COLO668 (cell line): Measurements from ENCODE around the gene IER2.
A peak's percentile ranks its signal among the peaks of the same experiment; 100 is the strongest.

Experiments
- DNase-seq: peaks from one replicate; lab custom pipeline; 2025; ENCODE audit not compliant: unreplicated experiment; lab: John Stamatoyannopoulos, UW

The IER2 gene

DNA sequence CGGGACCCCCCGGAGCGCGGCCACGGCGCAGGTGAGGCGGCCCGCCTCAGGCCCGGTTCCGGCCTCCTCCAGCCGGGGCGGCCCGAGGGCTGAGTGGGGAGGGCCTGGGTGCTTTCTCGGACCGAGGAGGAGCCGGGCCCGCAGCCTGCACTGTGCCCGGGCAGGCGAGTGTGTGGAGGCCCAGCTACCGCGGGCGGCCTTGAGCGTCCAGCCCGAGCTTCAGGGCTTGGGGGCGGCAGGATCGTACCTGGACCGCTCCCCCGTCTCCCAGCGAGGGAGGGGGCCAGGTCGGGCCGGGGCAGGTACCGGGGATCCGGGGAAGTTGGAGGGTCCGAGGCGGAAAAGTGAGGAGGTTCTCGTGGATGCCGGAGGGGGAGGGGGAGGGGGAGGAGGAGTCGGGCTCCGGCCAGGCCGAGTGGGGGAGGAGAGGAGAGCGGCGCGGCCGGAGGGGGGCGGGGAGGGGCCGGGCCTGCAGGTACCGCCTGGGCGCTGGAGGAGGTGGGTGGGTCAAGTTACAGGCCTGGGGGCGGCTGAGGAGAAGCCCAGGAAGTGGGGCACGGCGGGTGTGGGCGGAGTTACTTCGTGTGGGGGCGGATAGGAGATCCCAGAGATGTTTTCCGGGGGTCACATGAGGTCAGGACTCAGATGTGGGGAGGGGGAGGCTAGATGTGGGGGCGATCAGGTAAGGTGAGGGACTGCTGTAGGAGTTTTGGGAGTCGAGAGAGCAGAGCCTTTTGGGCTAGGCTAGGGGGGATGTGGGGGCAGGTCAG lies 31.6 kb upstream of the IER2 start:
- peak; percentile 76 for DNase-seq

DNA sequence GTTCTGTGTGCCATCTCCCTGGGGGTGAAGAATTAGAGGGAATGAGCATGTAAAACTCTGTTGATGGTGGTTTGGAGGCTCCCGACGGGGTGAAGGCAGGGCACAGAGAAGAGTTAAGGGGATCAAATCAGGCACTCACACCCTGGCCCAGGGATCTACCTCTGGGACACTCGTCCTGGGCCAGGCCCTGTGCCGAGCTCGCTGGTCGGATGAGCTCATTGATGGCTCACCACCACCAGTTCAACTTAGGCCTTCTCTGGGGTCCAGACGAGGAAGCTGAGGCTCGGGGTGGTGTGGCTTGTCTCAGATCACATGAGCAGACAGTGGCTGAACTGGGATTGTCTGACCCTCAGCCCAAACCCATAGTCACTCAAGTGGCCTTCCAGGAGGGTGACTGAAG lies 30.6 kb upstream of the IER2 start:
- DNase-seq, result no peak

DNA sequence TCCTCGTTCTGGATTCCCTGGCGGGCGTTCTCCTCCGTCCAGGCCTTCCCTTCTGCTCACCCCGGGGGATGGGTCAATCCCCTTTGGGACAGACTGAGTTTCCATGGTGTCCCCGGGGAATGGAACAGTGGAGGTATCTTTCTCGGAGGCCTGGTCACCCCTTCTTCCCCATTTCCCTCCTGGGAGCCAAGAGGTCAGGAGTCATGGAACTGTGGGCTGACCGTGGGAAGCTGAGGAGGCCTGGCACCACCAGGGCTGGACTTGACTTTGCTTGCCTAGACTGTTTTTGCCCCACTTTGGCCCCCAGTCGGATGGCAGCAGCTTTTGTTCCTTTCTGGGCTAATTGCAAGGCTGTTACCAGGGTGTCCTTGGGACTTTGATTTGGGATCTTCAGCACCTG lies 30.2 kb upstream of the IER2 start:
- DNase-seq, result no peak

DNA sequence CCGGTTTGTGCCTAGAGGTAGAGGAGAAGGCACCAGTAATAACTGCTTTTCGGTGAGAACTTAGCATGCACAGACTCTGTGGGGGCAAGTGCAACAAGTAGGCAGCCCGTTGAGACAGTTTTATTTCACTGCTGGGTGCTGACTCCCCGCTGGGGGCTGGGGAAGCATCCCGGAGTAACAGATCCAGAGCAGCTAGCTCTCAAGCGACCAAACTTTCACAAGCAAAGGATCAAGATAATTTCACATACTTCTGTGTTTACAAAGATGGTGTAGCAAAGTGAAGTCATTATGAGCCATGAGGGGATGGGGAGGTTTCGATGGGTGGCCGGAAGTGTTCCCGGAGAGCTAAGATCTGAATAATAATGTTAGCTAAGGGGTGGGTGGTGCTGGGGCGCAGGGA lies 29.4 kb upstream of the IER2 start:
- no peak for DNase-seq

DNA sequence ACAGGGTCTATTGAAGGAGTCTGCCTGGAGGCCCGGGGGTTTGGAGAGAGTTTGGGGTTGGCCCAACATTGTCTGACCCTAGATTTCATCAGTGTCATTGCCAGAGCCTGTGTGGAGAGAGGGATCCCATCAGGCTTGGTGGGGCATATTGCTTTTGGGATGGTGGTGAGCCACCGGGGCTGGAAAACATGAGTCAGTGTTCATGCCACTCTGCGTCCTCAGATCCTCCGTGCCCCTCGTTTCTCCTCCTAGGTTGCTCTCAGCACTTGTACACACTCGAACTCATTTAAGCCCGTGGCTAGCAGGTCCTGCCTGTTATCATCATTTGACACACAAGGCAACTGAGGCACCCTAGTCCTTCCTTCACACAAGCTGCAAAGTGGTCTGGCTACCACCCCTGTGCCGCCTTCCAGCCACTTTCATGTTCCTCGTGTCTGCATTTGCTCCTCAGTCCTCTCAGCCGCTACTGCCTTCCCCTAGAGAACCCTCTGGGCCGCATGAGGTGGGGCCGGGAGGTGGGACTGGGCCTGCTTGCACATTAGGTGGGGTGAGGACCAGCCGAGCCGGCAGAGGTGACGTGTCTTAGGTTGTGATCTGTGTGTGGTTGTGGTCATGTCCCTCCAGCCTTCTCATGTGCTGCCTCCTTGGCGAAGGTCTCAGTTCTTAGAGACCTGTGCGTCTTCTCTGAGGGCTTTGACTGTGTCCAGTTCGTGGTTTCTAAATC lies 28.5 kb upstream of the IER2 start:
- no peak for DNase-seq

DNA sequence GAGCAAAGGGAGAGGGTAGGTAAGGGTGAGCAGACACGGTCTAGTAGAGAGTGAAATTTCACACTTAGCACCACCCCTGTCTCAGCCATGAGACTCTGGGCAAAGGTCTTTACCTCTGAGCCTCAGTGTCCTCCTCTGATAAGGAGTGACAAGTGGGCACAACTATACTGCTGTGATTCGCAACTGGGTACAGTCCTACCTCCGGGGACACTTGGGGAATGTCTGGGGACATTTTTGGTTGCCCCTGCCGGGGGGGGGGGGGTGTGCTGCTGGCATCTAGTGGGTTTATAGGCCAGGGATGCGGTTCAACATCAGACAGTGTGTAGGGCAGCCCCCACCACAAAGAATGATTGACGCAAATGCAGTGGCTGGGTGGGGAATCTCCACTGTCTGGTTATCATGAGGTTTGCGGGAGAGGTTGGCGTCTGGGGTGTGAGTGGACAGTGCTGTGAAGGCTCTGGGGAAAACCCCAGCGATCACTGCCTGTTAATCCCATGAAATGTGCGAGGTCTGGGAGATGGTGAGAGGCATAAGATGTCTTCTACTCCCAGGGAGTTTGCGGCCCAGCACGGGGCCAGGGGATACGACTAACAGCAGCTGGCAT lies 27.8 kb upstream of the IER2 start:
- DNase-seq, result no peak

DNA sequence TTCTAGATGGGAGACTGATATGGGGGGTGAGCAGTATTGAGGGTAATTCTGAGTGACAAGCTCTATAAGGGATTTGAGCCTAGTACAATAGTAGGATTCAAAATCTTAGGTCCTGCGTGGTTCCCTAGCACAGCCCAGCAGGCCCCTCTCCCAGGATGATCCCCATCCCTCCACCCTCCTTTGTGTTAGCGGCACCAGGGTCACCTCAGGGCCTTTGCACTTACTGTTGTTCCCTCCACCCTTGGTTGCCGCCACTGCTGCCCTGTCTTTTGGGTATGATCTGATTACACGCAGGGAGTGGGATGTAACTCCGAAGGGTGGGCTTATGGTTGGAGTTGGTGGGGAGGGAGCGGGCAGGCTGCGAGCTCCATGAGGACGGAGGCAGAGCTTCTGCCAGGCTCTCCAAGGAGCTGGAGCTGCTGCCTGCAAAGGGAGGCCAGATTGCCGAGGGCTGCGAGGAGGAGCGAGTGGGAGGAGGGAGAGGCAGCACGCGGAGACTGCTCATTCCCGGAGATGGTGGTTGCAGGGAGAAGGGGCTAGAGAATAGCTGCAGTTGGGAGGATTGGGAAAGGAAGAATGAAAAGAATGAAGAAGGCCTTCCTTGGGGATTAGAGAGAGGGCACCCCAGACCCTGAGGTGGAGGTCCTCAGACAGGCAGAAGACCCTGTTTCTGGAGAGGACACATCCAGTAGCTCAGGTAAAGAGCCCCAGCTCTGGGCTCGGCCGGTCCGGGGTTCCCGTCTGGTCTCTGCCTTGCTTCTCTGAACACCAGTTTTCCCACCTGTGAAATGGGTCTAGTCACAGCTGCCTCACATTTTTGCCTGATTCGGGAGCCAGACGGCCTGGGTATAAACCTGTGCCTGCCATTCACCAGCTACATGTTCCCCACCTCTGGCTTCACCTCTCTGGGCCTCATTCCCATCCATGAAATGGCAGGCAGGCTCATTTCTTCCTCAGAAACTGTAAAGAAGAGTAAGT lies 26.9 kb upstream of the IER2 start:
- no peak for DNase-seq

DNA sequence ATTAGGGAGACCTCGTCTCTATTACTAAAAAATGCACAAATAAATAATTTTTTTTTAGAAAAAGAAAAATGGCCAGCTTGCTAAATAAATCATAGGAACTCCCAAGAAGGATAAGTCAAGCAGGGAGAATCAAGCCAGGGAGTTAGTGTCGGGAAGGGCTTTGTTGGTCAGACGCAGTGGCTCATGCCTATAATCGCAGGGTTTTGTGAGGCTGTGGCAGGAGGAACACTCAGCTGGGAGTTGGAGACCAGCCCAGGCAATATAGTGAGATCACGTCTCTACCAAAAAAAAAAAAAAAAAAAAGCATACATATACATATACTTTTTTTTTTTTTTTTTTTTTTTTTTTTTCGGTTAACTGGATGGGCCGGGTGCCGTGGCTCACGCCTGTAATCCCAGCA lies 23.2 kb upstream of the IER2 start:
- no peak for DNase-seq

DNA sequence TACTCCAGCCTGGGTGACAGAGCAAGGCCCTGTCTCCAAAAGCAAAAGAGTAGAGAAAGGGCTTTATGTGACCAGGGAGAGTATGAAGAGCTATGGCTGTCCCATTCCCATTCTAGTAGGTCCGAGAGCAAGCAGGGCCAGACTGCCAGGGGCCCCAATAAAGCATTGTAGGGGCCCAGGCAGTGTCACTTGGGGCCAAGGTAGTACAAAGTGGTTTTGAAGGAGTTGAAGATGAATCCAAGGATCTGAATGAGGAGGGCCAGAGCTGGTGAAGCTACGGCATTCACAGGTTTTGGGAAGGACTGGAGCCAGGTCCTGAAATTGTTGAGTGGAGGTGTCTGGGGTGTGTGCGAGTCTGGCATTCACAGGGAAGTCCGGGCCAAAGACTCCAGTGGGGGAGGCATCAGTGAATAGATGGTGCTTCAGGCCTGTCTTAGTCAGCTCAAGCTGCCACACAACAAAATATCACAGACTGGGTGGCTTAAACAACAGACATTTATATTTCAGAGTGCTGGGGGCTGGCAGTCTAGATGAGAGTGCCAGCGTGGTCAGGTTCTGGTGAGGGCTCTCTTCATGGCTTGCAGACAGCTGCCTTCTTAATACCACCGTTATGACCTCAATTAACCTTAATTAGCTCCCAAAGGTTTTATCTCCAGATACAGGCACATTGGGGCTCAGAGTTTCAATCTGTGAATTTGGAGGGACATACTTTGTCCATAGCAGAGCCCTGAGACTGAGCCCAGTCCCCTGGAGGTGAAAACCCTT lies 22.2 kb upstream of the IER2 start:
- DNase-seq, result no peak

DNA sequence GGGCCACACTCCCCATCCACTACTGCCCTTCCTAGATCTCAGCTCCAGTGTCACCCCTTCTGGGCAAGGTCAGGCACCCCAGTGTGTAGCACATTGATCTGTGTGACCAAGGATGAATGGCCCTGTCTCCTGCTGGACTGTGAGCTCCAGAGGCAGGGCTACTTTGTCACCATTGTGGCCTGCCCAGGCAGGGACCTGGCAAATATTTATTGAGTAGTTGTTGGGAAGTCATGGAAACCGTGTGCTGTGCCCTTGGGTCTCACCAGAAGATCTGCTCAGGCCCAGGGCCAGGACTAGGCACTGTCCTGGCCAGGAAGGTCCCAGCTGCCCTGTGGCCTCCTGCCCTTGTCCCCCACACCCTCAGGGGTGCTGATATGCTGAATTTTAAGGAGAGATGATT lies 21.6 kb upstream of the IER2 start:
- DNase-seq, result no peak

DNA sequence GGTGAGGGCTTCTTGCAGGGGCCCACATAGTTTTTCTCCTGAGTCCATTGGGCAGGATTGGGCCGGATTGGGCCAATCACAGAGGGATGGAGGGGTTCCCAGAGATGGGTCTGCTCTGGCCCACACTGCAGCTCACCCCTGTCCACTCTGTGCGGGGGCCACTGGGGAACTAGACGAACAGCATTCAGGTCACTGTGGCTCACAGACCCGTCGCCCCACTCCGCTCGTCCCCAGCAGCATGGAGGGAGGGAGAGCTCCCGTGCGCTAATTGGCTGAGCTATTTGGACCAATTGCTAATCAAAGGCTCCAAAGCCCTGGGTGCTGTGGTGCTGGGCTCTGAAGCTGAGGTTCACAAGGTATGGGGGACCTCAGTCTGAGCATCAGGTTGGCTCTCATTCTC lies 20.8 kb upstream of the IER2 start:
- DNase-seq, result no peak

DNA sequence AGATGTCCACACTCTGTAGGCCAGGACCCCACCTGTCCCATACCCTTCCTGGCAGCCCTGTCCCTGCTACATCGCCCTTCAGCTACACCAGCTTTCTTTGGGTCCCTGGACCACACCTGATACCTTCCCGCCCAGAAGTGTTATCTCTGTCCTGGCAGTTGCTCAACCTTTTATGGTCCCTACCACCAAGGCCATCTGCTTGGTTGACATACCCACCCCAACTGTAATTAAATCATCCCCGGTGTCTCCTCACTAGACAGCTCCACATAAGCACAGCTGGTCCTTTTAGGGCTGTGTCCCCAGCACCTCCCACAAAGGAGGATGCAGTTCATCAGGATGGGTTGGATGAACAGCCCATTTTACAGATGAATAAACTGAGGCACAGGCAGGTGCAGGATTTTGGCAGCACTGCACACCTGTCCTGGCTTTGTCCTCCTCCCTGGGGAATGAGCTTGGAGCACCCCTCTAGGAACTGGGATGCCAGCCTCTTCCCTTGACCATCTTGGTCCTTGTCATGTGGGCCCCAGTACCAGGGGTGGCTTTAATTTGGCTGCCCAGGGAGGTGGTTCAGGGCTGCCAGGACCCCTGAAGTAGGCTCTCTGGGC lies 19.2 kb upstream of the IER2 start:
- no peak for DNase-seq

DNA sequence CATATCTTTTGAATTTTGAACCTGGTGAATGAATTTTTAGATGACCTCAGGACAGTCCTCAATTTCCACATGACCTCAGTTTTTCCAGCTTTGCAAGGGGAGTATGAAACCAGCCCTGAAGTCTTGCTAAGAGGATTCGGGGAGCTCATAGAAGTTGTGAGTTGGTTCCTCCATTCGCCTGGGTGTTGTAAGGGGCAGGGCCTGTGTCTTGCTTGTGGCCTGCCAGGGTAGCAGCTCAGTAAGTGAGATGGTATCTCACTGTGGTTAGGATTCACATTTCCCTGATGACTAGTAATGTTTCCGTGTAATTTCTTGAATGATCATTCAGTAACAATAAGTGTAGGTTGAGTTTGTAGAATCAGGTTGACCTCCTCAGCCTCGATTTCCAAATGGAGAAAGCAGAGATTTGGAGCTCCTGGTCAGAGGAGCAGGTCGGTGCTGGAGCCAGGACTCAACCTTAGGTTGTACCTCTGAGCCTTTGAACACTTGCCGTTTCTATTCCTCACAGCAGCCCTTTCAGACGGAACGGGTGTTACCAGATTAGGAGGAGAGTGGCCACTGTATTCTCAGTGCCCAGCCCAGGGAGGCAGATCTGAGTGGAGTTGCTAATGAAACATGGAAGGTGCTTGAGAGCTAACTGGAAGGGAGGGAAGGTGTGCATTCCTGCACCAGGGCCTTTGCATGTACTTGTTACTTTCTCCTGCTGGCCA lies 17.6 kb upstream of the IER2 start:
- DNase-seq, result no peak

DNA sequence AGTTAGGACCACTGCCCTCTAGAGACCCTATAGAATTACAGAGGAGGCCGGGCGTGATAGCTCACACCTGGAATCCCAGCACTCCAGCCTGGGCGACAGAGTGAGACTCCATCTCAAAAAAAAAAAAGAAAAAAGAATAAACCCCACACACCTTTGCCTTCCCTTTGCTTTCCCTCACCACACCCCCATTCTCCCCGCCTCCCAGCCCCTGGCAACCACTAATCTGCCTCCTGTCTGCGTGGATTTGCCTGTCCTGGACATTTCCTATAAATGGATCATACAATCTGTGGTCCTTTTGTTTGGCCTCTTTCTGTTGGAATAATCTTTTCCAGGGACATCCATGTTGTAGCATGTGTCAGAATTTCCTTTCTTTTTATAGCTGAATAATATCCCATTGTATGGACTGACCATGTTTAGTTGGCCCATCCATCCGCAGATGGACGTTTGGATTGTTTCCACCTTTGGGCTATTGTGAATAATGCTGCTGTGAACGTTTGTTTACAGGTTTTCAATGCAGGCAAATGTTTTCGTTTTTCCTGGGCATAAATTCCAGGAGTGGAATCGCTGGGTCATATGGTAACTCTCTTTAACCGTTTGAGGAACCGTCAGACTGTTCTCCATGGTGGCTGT lies 16.9 kb upstream of the IER2 start:
- DNase-seq, result no peak

DNA sequence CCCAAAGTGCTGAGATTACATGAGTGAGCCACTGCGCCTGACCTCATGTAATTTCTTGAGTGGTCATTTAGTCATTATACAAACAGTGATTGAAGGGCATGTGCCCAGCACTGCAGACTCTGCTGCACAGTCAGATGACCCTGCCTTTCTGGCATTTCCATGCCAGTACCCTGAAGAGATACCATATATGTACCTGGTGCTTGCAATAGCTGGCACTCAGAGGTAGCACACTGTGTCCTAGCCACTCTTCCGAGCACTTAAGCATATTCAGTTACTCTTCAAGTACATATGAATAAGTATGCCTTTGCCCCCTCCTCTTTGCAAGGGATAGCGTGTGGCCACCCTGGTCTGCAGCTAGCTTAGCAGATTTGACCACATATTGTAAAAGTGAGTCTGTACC lies 15.6 kb upstream of the IER2 start:
- DNase-seq, result no peak

DNA sequence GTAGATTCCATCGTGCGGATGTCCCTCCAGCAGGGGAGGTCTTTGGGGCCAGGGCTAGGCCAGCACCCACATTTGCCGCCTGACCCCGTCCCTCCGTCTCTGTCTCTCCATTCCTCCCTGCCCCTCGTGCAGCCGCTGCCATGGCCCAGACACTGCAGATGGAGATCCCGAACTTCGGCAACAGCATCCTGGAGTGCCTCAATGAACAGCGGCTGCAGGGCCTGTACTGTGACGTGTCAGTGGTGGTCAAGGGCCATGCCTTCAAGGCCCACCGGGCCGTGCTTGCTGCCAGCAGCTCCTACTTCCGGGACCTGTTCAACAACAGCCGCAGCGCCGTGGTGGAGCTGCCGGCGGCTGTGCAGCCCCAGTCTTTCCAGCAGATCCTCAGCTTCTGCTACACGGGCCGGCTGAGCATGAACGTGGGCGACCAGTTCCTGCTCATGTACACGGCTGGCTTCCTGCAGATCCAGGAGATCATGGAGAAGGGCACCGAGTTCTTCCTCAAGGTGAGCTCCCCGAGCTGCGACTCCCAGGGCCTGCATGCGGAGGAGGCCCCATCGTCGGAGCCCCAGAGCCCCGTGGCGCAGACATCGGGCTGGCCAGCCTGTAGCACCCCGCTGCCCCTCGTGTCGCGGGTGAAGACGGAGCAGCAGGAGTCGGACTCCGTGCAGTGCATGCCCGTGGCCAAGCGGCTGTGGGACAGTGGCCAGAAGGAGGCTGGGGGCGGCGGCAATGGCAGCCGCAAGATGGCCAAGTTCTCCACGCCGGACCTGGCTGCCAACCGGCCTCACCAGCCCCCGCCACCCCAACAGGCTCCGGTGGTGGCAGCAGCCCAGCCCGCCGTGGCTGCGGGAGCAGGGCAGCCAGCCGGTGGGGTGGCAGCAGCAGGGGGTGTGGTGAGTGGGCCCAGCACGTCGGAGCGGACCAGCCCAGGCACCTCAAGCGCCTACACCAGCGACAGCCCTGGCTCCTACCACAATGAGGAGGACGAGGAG lies 14.8 kb upstream of the IER2 start:
- no peak for DNase-seq

DNA sequence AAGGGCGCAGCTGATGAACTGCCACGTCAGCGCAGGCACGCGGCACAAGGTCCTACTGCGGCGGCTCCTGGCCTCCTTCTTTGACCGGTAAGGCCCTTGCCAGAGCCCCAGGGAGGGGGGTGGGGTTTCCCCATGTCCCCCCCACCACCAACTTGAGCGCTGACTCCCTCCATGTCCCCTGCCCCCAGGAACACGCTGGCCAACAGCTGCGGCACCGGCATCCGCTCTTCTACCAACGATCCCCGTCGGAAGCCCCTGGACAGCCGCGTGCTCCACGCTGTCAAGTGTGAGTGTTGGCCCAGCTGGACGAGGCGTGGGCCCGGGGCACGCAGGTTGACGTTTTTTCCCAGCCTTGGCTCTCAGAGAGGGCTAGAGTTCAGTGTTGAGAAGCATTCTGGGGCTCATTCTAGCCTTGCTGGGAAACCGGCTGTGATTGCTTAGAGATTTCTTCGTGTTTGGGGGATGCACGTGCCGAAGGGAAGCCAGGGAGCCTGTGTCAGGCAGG lies 12.9 kb upstream of the IER2 start:
- no peak for DNase-seq
